GM12878 (cell line): ENCODE data around the gene TSPAN15. TPM values are rescaled to one million over a fixed set of nuclear protein-coding genes. Genes with fewer than 3 reads are reported as not detected.

ENCODE experiments used
- CREB1 ChIP-seq: IDR thresholded peaks from 2 replicates; pipeline ENCODE4 v1.6.1; 2012; ENCODE audit warnings: low read depth, mild to moderate bottlenecking, inconsistent platforms
- CUX1 ChIP-seq: IDR thresholded peaks from 2 replicates; pipeline ENCODE4 v1.6.1; 2012; ENCODE audit warnings: improper control_type of control experiment, low read depth, low read length; ENCODE audit not compliant: insufficient replicate concordance
- ELK1 ChIP-seq: IDR thresholded peaks from 2 replicates; pipeline ENCODE4 v1.6.1; 2012; ENCODE audit warnings: low read depth, low read length, improper control_type of control experiment
- HDGF ChIP-seq: fragments of 450-650 bp; IDR thresholded peaks from 2 replicates; pipeline ENCODE4 v1.6.1; 2016; ENCODE audit warnings: antibody characterized with exemption
- JUND ChIP-seq: IDR thresholded peaks from 2 replicates; pipeline ENCODE4 v1.6.1; 2012; ENCODE audit warnings: low read depth, mild to moderate bottlenecking, low read length, improper control_type of control experiment, moderate library complexity
- MTA3 ChIP-seq: IDR thresholded peaks from 2 replicates; pipeline ENCODE4 v1.6.1; 2012; ENCODE audit warnings: low read length, inconsistent platforms, borderline replicate concordance
- NR2C1 ChIP-seq: fragments of 450-650 bp; IDR thresholded peaks from 2 replicates; pipeline ENCODE4 v1.6.1; 2017; ENCODE audit warnings: antibody characterized with exemption, mild to moderate bottlenecking, moderate library complexity
- ZBED1 ChIP-seq: IDR thresholded peaks from 2 replicates; pipeline ENCODE4 v1.6.1; 2016; ENCODE audit warnings: borderline replicate concordance
- polyA plus RNA-seq, 11 experiments: library from polyadenylated mRNA; depleted of rRNA in 4 of 11; unstranded in 6 of 11; stranded (reverse) in 5 of 11; fragments of >200 nt; fragmentation: Nextera tagmentation in 4 of 11; fragmentation: Illumina TruSeq in 1 of 11; extraction: Ambion mirVana in 4 of 11; extraction: Trizol in 1 of 11; gene quantifications; 1 replicate in 1 of 11; 2 replicates in 10 of 11; pipeline versions ENCODE4 v1.2.1 to v1.2.3, GENCODE V29; 2011 to 2016; ENCODE audit warnings: inconsistent platforms in 2 of 11, missing spikeins in 2 of 11, low read depth in 1 of 11
- total RNA-seq, 4 experiments: library from RNA; depleted of rRNA in 3 of 4; stranded (reverse); fragments of >200 nt in 3 of 4; fragmentation: Illumina TruSeq in 1 of 4; extraction: Trizol in 1 of 4; gene quantifications; 2 replicates each; pipeline versions ENCODE4 v1.2.1 to v1.2.3, GENCODE V29; 2013 to 2021
- TF ChIP-seq, protein P1 (sequence below): IDR thresholded peaks from 2 replicates; pipeline ENCODE4 v1.6.1; 2012; ENCODE audit warnings: low read length, inconsistent platforms

TSPAN15 gene
- total and polyA plus RNA-seq, 10 of the 15 experiments (the other 5 are each of a cell fraction or from before 2014, with no cell fraction given), result 1.3 to 8.5 (median 2.4) TPM; not detected in 2

DNA sequence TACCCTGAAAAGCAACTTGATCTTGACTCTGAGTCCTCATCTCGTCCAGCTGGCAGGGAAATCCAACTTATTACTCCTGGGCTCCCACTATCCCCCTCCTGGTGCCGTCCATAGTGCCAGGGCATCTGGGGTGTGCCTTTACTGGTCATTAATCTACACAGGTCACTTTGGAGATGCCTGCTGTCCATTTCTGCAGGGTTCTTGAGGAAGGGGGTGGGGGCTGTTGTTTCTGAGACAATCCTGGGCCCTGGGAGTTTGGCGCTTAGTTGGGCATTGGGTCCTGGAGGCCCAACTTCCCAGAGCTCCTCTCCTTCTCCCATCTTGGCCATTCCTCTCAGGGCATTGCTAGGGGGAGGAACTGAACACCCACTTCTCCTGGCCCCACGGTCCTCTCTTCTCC is 28.6 kb upstream of the TSPAN15 start (continued):
- TF ChIP-seq CUX1 (no peak), HDGF (no peak), CREB1 (no peak), MTA3 (no peak), ELK1 (no peak), NR2C1 (no peak), JUND (no peak), ZBED1 (no peak)
- TF ChIP-seq, protein P1, sequence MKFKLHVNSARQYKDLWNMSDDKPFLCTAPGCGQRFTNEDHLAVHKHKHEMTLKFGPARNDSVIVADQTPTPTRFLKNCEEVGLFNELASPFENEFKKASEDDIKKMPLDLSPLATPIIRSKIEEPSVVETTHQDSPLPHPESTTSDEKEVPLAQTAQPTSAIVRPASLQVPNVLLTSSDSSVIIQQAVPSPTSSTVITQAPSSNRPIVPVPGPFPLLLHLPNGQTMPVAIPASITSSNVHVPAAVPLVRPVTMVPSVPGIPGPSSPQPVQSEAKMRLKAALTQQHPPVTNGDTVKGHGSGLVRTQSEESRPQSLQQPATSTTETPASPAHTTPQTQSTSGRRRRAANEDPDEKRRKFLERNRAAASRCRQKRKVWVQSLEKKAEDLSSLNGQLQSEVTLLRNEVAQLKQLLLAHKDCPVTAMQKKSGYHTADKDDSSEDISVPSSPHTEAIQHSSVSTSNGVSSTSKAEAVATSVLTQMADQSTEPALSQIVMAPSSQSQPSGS, result no peak
- TF ChIP-seq, all 136 proteins: peak for 0
